ENCODE measurements around the gene LGALSL. TPM values are rescaled to one million over a fixed set of nuclear protein-coding genes. Genes with fewer than 3 reads are reported as not detected.

The LGALSL gene
- total RNA-seq (2014; rRNA removed; shearing (Covaris generic)) = 11.6 and 26.8 TPM in 2 replicates

- peak; percentile 89 for DNase-seq (ENCODE audit: low spot score)
- in situ Hi-C loops (cut with HindIII; ENCODE audit: low sequenced_read_pairs) = no loop called here
Observed at GRCh38 chr2:64453770-64454385, at the start of gene LGALSL. LGALSL (plus strand) TSS chr2:64454162; CDS start chr2:64454546, 384 bp downstream.

- DNase-seq (ENCODE audit: low spot score) = no peak
- in situ Hi-C loops (cut with HindIII; ENCODE audit: low sequenced_read_pairs) = no loop called here
Observed at GRCh38 chr2:64404743-64405142, 49.2 kb upstream of the LGALSL start.

- in situ Hi-C loops (cut with HindIII; ENCODE audit: low sequenced_read_pairs) = no loop called here
Observed at GRCh38 chr2:64405581-64406406, 48.2 kb upstream of the LGALSL start.

GRCh38 chr2:64406407-64406774 lies 47.6 kb upstream of the LGALSL start:
- in situ Hi-C loops (cut with HindIII; ENCODE audit: low sequenced_read_pairs) = no loop called here
- no peak for DNase-seq (ENCODE audit: low spot score)

More at GRCh38 chr2:64405581-64406406, 48.2 kb upstream of the LGALSL start:
- no peak for DNase-seq (ENCODE audit: low spot score)

GRCh38 chr2:64408031-64408430 lies 45.9 kb upstream of the LGALSL start:
- no peak for DNase-seq (ENCODE audit: low spot score)
- in situ Hi-C loops (cut with HindIII; ENCODE audit: low sequenced_read_pairs) = no loop called here

- in situ Hi-C loops (cut with HindIII; ENCODE audit: low sequenced_read_pairs) = no loop called here
- no peak for DNase-seq (ENCODE audit: low spot score)
Observed at GRCh38 chr2:64410671-64411070, 43.3 kb upstream of the LGALSL start.

- DNase-seq (ENCODE audit: low spot score) = no peak
- in situ Hi-C loops (cut with HindIII; ENCODE audit: low sequenced_read_pairs) = no loop called here
Observed at GRCh38 chr2:64412671-64413070, 41.3 kb upstream of the LGALSL start.

- no peak for DNase-seq (ENCODE audit: low spot score)
- in situ Hi-C loops (cut with HindIII; ENCODE audit: low sequenced_read_pairs) = no loop called here
Observed at GRCh38 chr2:64414736-64415435, 39.1 kb upstream of the LGALSL start.

GRCh38 chr2:64417624-64418023 lies 36.3 kb upstream of the LGALSL start:
- in situ Hi-C loops (cut with HindIII; ENCODE audit: low sequenced_read_pairs) = no loop called here
- no peak for DNase-seq (ENCODE audit: low spot score)

GRCh38 chr2:64419596-64420165 lies 34.3 kb upstream of the LGALSL start:
- in situ Hi-C loops (cut with HindIII; ENCODE audit: low sequenced_read_pairs) = no loop called here
- no peak for DNase-seq (ENCODE audit: low spot score)

GRCh38 chr2:64420677-64421076 lies 33.3 kb upstream of the LGALSL start:
- DNase-seq (ENCODE audit: low spot score) = no peak
- in situ Hi-C loops (cut with HindIII; ENCODE audit: low sequenced_read_pairs) = no loop called here

GRCh38 chr2:64421201-64421600 lies 32.8 kb upstream of the LGALSL start:
- no peak for DNase-seq (ENCODE audit: low spot score)
- in situ Hi-C loops (cut with HindIII; ENCODE audit: low sequenced_read_pairs) = no loop called here

- in situ Hi-C loops (cut with HindIII; ENCODE audit: low sequenced_read_pairs) = no loop called here
- no peak for DNase-seq (ENCODE audit: low spot score)
Observed at GRCh38 chr2:64422466-64422865, 31.5 kb upstream of the LGALSL start.

- in situ Hi-C loops (cut with HindIII; ENCODE audit: low sequenced_read_pairs) = no loop called here
- DNase-seq (ENCODE audit: low spot score) = no peak
Observed at GRCh38 chr2:64423303-64423702, 30.7 kb upstream of the LGALSL start.

GRCh38 chr2:64424416-64424987 lies 29.5 kb upstream of the LGALSL start:
- no peak for DNase-seq (ENCODE audit: low spot score)
- in situ Hi-C loops (cut with HindIII; ENCODE audit: low sequenced_read_pairs) = no loop called here

- no peak for DNase-seq (ENCODE audit: low spot score)
- in situ Hi-C loops (cut with HindIII; ENCODE audit: low sequenced_read_pairs) = no loop called here
Observed at GRCh38 chr2:64426183-64426952, 27.6 kb upstream of the LGALSL start.

GRCh38 chr2:64434039-64434657 lies 19.8 kb upstream of the LGALSL start:
- no peak for DNase-seq (ENCODE audit: low spot score)
- in situ Hi-C loops (cut with HindIII; ENCODE audit: low sequenced_read_pairs) = no loop called here

GRCh38 chr2:64437883-64438282 lies 16.1 kb upstream of the LGALSL start:
- DNase-seq (ENCODE audit: low spot score) = no peak
- in situ Hi-C loops (cut with HindIII; ENCODE audit: low sequenced_read_pairs) = no loop called here

Data from G401 (cell line).